Measurements from ENCODE around the gene CCDC146.

GRCh38 chr7:77244222-77244934 is 122.0 kb downstream of the CCDC146 start:
- no peak for TF ChIP-seq CTCF (conservative IDR thresholded peaks at IDR 0.05)
- TF ChIP-seq ZFX (IDR thresholded peaks at IDR 0.05), result no peak

Data from C4-2B (cell line).